HL-60 (cell line): ENCODE measurements around the gene LDB3.

Experiments
- DNase-seq, 2 experiments: peaks; one replicate each; pipeline ENCODE4 v3.0.0-alpha.2; 2010 to 2020; ENCODE audit warnings: low read depth in 1 of 2, low spot score in 1 of 2
- H3K27ac ChIP-seq: fragments of 250-450 bp; sonication (Bioruptor Pico); replicated peaks from 2 replicates; pipeline ENCODE4 v1.5.1; 2020; ENCODE audit warnings: mild to moderate bottlenecking, moderate library complexity
- H3K27me3 ChIP-seq: fragments of 250-450 bp; sonication (Bioruptor Pico); 2 replicates; pipeline ENCODE4 v1.5.1; 2021; ENCODE audit warnings: mild to moderate bottlenecking, moderate library complexity; ENCODE audit not compliant: insufficient read depth, poor library complexity, severe bottlenecking
- H3K4me3 ChIP-seq: replicated peaks from 2 replicates; pipeline ENCODE4 v1.5.1; 2011; ENCODE audit warnings: mild to moderate bottlenecking, control low read depth, low read length; ENCODE audit not compliant: insufficient read depth
- GABPA ChIP-seq: IDR thresholded peaks from 2 replicates; pipeline ENCODE4 v1.6.1; 2012; ENCODE audit warnings: low read depth
- POLR2AphosphoS5 ChIP-seq: IDR thresholded peaks from 2 replicates; pipeline ENCODE4 v1.6.1; 2012; ENCODE audit warnings: low read depth
- REST ChIP-seq: IDR thresholded peaks from 2 replicates; pipeline ENCODE4 v1.6.1; 2012; ENCODE audit warnings: low read depth; ENCODE audit not compliant: insufficient replicate concordance
- SPI1 ChIP-seq: IDR thresholded peaks from 2 replicates; pipeline ENCODE4 v1.6.1; 2012; ENCODE audit warnings: low read depth, mild to moderate bottlenecking, borderline replicate concordance
- TF ChIP-seq, protein P1 (sequence below): IDR thresholded peaks from one replicate; pipeline ENCODE4 v1.5.1; 2011; ENCODE audit warnings: low read length, control low read depth, inconsistent platforms; ENCODE audit not compliant: insufficient read depth

Gene LDB3

DNA sequence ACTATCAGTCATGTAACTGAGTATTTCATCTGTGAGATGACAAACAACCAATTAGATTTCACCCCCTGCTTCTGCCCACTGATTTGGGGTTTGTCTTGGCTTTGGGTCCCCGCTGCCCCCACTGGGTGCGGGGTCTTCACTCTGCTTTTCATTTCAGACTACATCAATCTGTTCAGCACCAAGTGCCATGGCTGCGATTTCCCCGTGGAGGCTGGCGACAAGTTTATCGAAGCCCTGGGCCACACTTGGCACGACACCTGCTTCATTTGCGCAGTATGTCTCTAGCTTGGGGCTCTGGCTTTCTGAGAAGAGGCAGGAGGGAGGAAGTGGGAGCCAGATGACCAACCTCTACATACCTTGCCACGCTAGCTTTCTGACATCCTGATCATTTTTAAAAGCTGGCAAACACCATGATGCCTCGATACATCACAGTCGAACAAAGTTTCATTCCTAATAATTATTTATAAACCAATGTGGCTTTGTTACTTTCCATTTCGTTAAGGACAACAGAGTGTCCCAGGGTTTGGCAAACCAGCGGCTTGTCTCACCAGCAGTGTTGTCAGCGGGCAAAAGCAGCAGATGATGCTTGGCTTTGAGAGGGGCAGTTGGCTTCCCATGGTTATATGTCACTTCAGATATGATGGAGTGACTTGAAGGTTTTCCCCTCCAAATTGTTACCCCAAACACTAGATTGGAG, 57.8 kb downstream of the LDB3 start:
- TF ChIP-seq, protein P1, sequence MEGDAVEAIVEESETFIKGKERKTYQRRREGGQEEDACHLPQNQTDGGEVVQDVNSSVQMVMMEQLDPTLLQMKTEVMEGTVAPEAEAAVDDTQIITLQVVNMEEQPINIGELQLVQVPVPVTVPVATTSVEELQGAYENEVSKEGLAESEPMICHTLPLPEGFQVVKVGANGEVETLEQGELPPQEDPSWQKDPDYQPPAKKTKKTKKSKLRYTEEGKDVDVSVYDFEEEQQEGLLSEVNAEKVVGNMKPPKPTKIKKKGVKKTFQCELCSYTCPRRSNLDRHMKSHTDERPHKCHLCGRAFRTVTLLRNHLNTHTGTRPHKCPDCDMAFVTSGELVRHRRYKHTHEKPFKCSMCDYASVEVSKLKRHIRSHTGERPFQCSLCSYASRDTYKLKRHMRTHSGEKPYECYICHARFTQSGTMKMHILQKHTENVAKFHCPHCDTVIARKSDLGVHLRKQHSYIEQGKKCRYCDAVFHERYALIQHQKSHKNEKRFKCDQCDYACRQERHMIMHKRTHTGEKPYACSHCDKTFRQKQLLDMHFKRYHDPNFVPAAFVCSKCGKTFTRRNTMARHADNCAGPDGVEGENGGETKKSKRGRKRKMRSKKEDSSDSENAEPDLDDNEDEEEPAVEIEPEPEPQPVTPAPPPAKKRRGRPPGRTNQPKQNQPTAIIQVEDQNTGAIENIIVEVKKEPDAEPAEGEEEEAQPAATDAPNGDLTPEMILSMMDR: no peak
- TF ChIP-seq POLR2AphosphoS5: no peak
- TF ChIP-seq GABPA: no peak
- TF ChIP-seq REST: no peak
- TF ChIP-seq SPI1: no peak
- DNase-seq: no peak
- H3K4me3 ChIP-seq: no peak overlapping the region
- no peak overlapping the region for H3K27ac ChIP-seq
- peaks cover 2% of the 10 kb centered on the region for H3K27me3 ChIP-seq

GRCh38 chr10:86726677-86726999, 58.3 kb downstream of the LDB3 start:
- no peak overlapping the region for H3K27ac ChIP-seq
- peaks cover 2% of the 10 kb centered on the region for H3K27me3 ChIP-seq
- TF ChIP-seq SPI1 (no peak), GABPA (no peak), REST (no peak), POLR2AphosphoS5 (no peak)
- TF ChIP-seq, protein P1: no peak
- no peak overlapping the region for H3K4me3 ChIP-seq
- no peak for DNase-seq

- Histone ChIP-seq H3K27me3 (peaks cover 2% of the 10 kb centered on the region), H3K27ac (no peak overlapping the region), H3K4me3 (no peak overlapping the region)
- TF ChIP-seq REST (no peak), SPI1 (no peak), GABPA (no peak), POLR2AphosphoS5 (no peak)
- TF ChIP-seq, protein P1: no peak
- no peak for DNase-seq
Measured at GRCh38 chr10:86727470-86727869, 59.2 kb downstream of the LDB3 start.
